Activated naive CD4-positive, alpha-beta T cell treated with anti-CD3 and anti-CD28 coated beads, Interleukin-2, amount 10 ng/mL, durations not matched to agents 7 days and 5 days (primary cell): ENCODE results near the gene OAF.

Source experiments
- CTCF ChIA-PET: fragments of 350-600 bp; sonication (Branson Sonifier 250); formaldehyde crosslinking; loops from one replicate; lab custom pipeline; 2021; ENCODE audit warnings: antibody characterized with exemption; lab: Charles Lee
- DNase-seq: peaks from one replicate; pipeline ENCODE4 v3.0.0-alpha.2; 2020
- H3K27ac Mint-ChIP-seq: one replicate; pipeline ENCODE4 v1.8.0; 2021; ENCODE audit warnings: mild to moderate bottlenecking, moderate library complexity, mixed read lengths
- H3K27me3 Mint-ChIP-seq: one replicate; pipeline ENCODE4 v1.8.0; 2021; ENCODE audit warnings: mild to moderate bottlenecking, mixed read lengths
- H3K36me3 Mint-ChIP-seq: one replicate; pipeline ENCODE4 v1.8.0; 2021; ENCODE audit warnings: mixed read lengths
- H3K4me1 Mint-ChIP-seq: one replicate; pipeline ENCODE4 v1.8.0; 2021; ENCODE audit warnings: mixed read lengths
- H3K4me3 Mint-ChIP-seq: one replicate; pipeline ENCODE4 v1.8.0; 2021; ENCODE audit warnings: mild to moderate bottlenecking, moderate library complexity, mixed read lengths
- H3K9me3 Mint-ChIP-seq: one replicate; pipeline ENCODE4 v1.8.0; 2021; ENCODE audit warnings: mixed read lengths

The OAF gene

DNA sequence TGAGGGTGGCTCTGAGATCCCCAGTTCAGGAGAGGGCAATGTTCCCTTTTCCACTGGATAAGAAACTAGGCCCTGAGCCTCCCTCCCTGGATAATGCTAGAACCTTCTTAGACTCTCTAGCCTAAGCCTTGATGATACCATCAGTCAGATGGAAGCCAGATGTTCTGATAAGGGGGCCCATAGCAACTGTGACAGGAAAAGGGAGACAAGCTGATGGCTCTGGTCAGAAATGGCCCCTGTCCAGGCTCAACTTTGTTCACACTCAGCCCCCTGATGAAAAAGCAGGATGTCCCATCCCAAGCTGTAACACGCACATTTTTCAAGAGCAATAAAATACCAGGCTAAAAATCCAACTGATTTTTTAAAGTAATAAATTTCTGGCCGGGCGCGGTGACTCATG, 7.2 kb upstream of the OAF start:
- Mint-ChIP-seq H3K27ac (no peak overlapping the region), H3K4me3 (no peak overlapping the region), H3K27me3 (peaks cover 44% of the 10 kb centered on the region), H3K9me3 (no peaks in the 10 kb centered on the region), H3K36me3 (no peaks in the 10 kb centered on the region), H3K4me1 (no peaks in the 10 kb centered on the region)
- no peak for DNase-seq
- CTCF ChIA-PET: no interaction called here

DNA sequence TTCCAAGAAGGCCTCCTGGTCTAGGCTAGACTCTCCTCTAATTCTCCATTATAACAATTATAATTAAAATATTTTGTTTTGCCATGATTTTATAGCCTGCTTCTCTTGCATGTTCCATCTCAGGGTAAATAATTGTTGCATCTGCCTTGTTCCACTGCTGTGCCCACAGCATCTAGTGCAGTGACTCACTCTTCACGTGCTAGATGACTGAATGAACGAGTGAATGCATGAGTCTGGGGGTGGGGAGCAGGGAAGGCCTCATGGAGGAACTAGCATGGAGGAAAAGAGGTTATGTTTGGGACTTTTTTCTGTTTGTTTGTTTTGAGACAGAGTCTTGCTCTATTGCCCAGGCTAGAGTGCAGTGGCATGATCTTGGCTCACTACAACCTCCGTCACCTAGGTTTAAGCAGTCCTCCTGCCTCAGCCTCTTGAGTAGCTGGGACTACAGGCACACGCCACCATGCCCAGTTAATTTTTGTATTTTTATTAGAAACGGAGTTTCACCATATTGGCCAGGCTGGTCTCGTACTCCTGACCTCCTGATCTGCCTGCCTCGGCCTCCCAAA, 5.2 kb upstream of the OAF start:
- Mint-ChIP-seq H3K4me1 (peaks cover 7% of the 10 kb centered on the region), H3K36me3 (no peaks in the 10 kb centered on the region), H3K9me3 (no peaks in the 10 kb centered on the region), H3K27me3 (peaks cover 54% of the 10 kb centered on the region), H3K4me3 (no peak overlapping the region), H3K27ac (no peak overlapping the region)
- CTCF ChIA-PET: interaction anchor here (0.6 kb wide), 1 partner anchor 855 kb away, joined by 3 read pairs; no protein-coding TSS in a partner anchor
- no peak for DNase-seq

DNA sequence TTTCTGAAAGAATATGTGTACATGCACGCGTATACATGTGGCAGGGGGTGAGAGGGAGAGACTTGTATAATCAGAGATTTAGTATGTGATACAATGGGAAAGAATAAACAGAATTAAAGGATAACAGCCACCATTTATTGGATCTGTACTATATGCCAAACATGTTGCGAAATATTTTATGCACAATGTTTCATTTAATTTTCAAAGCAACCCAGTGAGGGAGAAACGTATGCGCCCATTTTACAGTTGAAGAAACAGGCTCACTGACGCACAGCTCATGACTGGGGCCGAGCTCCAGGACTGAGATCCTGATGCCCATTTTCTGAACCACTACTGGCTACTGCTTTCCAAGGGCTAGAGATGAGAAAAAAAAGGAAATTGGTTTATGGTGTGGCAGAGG, 3.3 kb upstream of the OAF start:
- CTCF ChIA-PET: no interaction called here
- no peak for DNase-seq
- H3K9me3 Mint-ChIP-seq: no peaks in the 10 kb centered on the region
- H3K4me1 Mint-ChIP-seq: peaks cover 13% of the 10 kb centered on the region
- H3K4me3 Mint-ChIP-seq: no peak overlapping the region
- H3K27ac Mint-ChIP-seq: no peak overlapping the region
- H3K36me3 Mint-ChIP-seq: no peaks in the 10 kb centered on the region
- H3K27me3 Mint-ChIP-seq: peaks cover 64% of the 10 kb centered on the region

- Mint-ChIP-seq H3K27me3 (peaks cover 69% of the 10 kb centered on the region), H3K27ac (no peak overlapping the region), H3K4me1 (peaks cover 13% of the 10 kb centered on the region), H3K9me3 (no peaks in the 10 kb centered on the region), H3K4me3 (no peak overlapping the region), H3K36me3 (no peaks in the 10 kb centered on the region)
- no peak for DNase-seq
- CTCF ChIA-PET: no interaction called here
Measured at GRCh38 chr11:120208001-120208441, 2.8 kb upstream of the OAF start.

GRCh38 chr11:120208777-120209176, 2.1 kb upstream of the OAF start:
- Mint-ChIP-seq H3K27me3 (peaks cover 76% of the 10 kb centered on the region), H3K4me1 (peaks cover 13% of the 10 kb centered on the region), H3K36me3 (no peaks in the 10 kb centered on the region), H3K9me3 (no peaks in the 10 kb centered on the region), H3K27ac (no peak overlapping the region), H3K4me3 (no peak overlapping the region)
- no peak for DNase-seq
- CTCF ChIA-PET: interaction anchor here (0.8 kb wide), 1 partner anchor 9 kb away, joined by 3 read pairs; no protein-coding TSS in a partner anchor

- Mint-ChIP-seq H3K4me1 (peaks cover 13% of the 10 kb centered on the region), H3K27ac (no peak overlapping the region), H3K36me3 (no peaks in the 10 kb centered on the region), H3K4me3 (peak overlapping the region; percentile 77), H3K9me3 (no peaks in the 10 kb centered on the region), H3K27me3 (peaks cover 84% of the 10 kb centered on the region)
- DNase-seq: peak; percentile 31
- CTCF ChIA-PET: interaction anchor here (0.8 kb wide), 1 partner anchor 11 kb away, joined by 3 read pairs; no protein-coding TSS in a partner anchor
Measured at GRCh38 chr11:120209746-120210625, 846 bp upstream of the OAF start.

GRCh38 chr11:120211522-120212258, 858 bp downstream of the OAF start:
- Mint-ChIP-seq H3K36me3 (no peaks in the 10 kb centered on the region), H3K9me3 (no peaks in the 10 kb centered on the region), H3K4me3 (peak overlapping the region; percentile 85), H3K27ac (no peak overlapping the region), H3K4me1 (peaks cover 13% of the 10 kb centered on the region), H3K27me3 (peaks cover 80% of the 10 kb centered on the region)
- DNase-seq: no peak
- CTCF ChIA-PET: no interaction called here

DNA sequence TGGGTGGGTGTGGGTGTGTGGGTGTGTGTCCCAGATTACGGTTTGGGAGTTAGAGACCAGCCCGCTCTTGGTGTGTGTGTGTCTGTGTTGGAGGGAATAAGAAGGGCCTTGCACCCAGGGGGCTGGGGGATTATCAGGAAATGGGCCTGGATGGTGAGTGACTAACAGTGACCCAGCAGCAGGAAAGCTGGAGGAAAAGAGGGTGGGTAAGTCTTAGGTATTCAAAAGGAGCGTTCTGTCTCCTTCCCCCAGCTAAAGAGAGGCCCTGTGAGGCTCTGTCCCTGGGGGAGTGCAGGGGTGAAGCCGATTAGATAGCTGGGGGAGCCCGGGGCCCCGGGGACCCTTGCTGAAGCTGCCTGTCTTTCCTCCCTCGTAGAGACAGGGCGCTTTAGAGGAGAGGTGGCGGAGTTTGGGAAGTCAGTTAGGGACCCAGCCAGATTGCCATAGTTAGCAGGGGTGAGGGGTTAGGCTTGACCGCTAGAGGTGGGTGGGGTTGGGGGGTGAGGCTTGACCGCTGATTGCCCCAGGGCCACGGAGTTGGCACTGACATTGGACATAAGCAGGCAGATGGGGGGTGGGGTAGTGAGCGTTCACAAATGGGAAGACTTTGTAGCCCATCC, 1.5 kb downstream of the OAF start:
- H3K27ac Mint-ChIP-seq: no peak overlapping the region
- H3K4me3 Mint-ChIP-seq: peak overlapping the region; percentile 36
- no peak for DNase-seq
- H3K36me3 Mint-ChIP-seq: no peaks in the 10 kb centered on the region
- H3K9me3 Mint-ChIP-seq: no peaks in the 10 kb centered on the region
- H3K4me1 Mint-ChIP-seq: peaks cover 13% of the 10 kb centered on the region
- CTCF ChIA-PET: interaction anchor here (1.8 kb wide), 1 partner anchor 21 kb away, joined by 6 read pairs; no protein-coding TSS in a partner anchor
- peaks cover 73% of the 10 kb centered on the region for H3K27me3 Mint-ChIP-seq

GRCh38 chr11:120212926-120213325, 2.1 kb downstream of the OAF start:
- H3K4me3 Mint-ChIP-seq: no peak overlapping the region
- peaks cover 13% of the 10 kb centered on the region for H3K4me1 Mint-ChIP-seq
- no peak for DNase-seq
- no peaks in the 10 kb centered on the region for H3K36me3 Mint-ChIP-seq
- H3K27me3 Mint-ChIP-seq: peaks cover 68% of the 10 kb centered on the region
- CTCF ChIA-PET: interaction anchor here (1.8 kb wide), 1 partner anchor 20 kb away, joined by 6 read pairs; no protein-coding TSS in a partner anchor
- no peaks in the 10 kb centered on the region for H3K9me3 Mint-ChIP-seq
- no peak overlapping the region for H3K27ac Mint-ChIP-seq

- no peak for DNase-seq
- H3K9me3 Mint-ChIP-seq: no peaks in the 10 kb centered on the region
- H3K36me3 Mint-ChIP-seq: no peaks in the 10 kb centered on the region
- peaks cover 13% of the 10 kb centered on the region for H3K4me1 Mint-ChIP-seq
- CTCF ChIA-PET: no interaction called here
- H3K27ac Mint-ChIP-seq: no peak overlapping the region
- no peak overlapping the region for H3K4me3 Mint-ChIP-seq
- peaks cover 54% of the 10 kb centered on the region for H3K27me3 Mint-ChIP-seq
Measured at GRCh38 chr11:120214581-120214980, 3.7 kb downstream of the OAF start.

DNA sequence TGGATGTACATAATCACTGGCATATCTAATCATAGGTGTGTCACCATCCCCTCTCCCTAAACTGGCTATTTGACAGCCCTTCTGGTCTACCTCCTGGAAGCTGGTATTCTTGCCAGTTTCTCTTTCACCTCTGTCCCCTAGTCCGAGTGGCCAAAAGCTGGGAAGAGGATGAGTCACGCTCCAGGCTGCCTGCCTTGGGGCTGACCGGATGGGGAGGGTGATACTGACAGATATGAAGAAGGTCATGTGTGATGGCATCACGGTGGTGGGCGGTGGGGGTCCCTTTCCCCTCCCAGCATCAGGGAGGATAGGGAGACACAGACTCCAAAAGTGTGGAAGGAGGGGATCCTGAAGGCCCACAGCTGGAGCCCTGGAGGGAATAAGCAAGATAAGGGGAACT, 4.8 kb downstream of the OAF start:
- no peak overlapping the region for H3K27ac Mint-ChIP-seq
- CTCF ChIA-PET: no interaction called here
- no peaks in the 10 kb centered on the region for H3K9me3 Mint-ChIP-seq
- H3K4me3 Mint-ChIP-seq: no peak overlapping the region
- DNase-seq: no peak
- peaks cover 46% of the 10 kb centered on the region for H3K27me3 Mint-ChIP-seq
- H3K4me1 Mint-ChIP-seq: peaks cover 6% of the 10 kb centered on the region
- no peaks in the 10 kb centered on the region for H3K36me3 Mint-ChIP-seq

DNA sequence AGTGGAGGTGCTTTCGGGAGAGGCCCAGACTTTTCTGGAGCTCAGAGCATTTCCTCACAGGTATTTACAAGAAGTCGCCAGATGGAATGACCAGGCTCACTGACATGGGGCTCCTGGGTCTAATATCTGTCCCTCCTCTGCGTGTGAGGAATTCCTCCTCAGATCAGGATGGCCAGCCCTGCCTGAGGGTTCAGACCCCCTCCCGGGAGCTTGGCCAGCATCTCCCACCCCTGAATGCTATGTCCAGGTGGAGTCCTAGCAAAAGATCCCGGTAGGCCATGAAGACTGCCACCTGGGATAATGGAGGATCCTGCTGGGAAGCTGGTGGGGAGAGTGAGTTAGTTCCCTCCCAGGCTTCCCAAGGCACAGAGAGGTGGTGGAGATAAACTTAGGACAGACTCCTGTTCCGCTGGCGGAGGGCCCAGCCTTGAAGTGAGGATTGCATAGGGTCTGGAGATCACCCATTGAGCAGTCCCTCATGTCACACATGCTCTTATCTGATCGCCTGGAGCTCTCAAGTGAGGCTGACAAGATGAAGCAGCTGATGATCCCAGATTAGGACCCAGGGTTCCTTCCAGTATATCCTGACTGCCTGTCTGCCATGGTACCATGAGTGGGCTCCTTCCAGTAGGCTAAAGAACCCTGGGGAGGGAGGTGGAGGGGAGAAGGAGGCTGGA, 5.7 kb downstream of the OAF start:
- Mint-ChIP-seq H3K4me1 (peaks cover 5% of the 10 kb centered on the region), H3K9me3 (no peaks in the 10 kb centered on the region), H3K36me3 (no peaks in the 10 kb centered on the region), H3K27ac (no peak overlapping the region), H3K27me3 (peaks cover 42% of the 10 kb centered on the region), H3K4me3 (no peak overlapping the region)
- CTCF ChIA-PET: interaction anchor here (0.9 kb wide), 1 partner anchor 86 kb away, joined by 3 read pairs; no protein-coding TSS in a partner anchor
- DNase-seq: no peak

GRCh38 chr11:120217526-120217925, 6.7 kb downstream of the OAF start:
- no peaks in the 10 kb centered on the region for H3K9me3 Mint-ChIP-seq
- H3K27me3 Mint-ChIP-seq: peaks cover 35% of the 10 kb centered on the region
- DNase-seq: no peak
- no peak overlapping the region for H3K27ac Mint-ChIP-seq
- H3K36me3 Mint-ChIP-seq: no peaks in the 10 kb centered on the region
- H3K4me3 Mint-ChIP-seq: no peak overlapping the region
- peaks cover 2% of the 10 kb centered on the region for H3K4me1 Mint-ChIP-seq
- CTCF ChIA-PET: no interaction called here
